ENCODE results near the gene GPR3.

Gene GPR3

GRCh38 chr1:27355683-27356082 is 36.7 kb upstream of the GPR3 start:
- CTCF ChIA-PET: interaction anchor here (0.8 to 10.3 kb wide), 11 partner anchors 12 to 56 kb away, joined by 3 to 102 read pairs (median 4); partner anchors contain the start of genes GPR3, MAP3K6 and SYTL1

GRCh38 chr1:27356277-27356618 is 36.2 kb upstream of the GPR3 start:
- Histone ChIP-seq H3K9me3 (ENCODE audit: control extremely low read depth in 1 of 5, control insufficient read depth in 4 of 5, insufficient read depth in 2 of 5, low read depth in 1 of 5, low read length in 4 of 5) (no peaks in the 10 kb centered on the region), H3K27me3 (replicated peaks in 2 of 5; ENCODE audit: control insufficient read depth in 4 of 5, insufficient read depth in 5 of 5, low read length in 4 of 5) (no peaks in the 10 kb centered on the region), H3K4me1 (ENCODE audit: control extremely low read depth in 1 of 4, control insufficient read depth in 4 of 4, insufficient read depth in 4 of 4, low read length in 3 of 4) (peaks cover 0 to 33% (median 19%) of the 10 kb centered on the region in 4 experiments), H3K4me3 (ENCODE audit: control insufficient read depth in 1 of 7, extremely low read depth in 1 of 7, insufficient read depth in 4 of 7, low read depth in 2 of 7, low read length in 6 of 7) (peak overlapping the region in 1 of 7 experiments; percentile 73), H3K27ac (ENCODE audit: insufficient read depth in 1 of 2, low read depth in 1 of 2, low read length in 2 of 2, poor library complexity in 1 of 2, severe bottlenecking in 2 of 2) (no peak overlapping the region), H3K36me3 (ENCODE audit: control insufficient read depth in 4 of 4, insufficient read depth in 4 of 4, low read length in 3 of 4) (peaks cover 0 to 30% (median 8%) of the 10 kb centered on the region in 4 experiments)
- ChIA-PET POLR2A (interaction anchor here (0.6 to 1.4 kb wide), 2 partner anchors 9 to 40 kb away, joined by 3 to 5 read pairs; no protein-coding TSS in a partner anchor), CTCF (interaction anchor here (0.8 to 10.3 kb wide), 11 partner anchors 12 to 57 kb away, joined by 3 to 102 read pairs (median 6); partner anchors contain the start of genes GPR3, MAP3K6 and SYTL1)
- 96% methylated on average over 13 of the region's 13 CpGs for WGBS (ENCODE audit: insufficient coverage)
- peak in 2 of 3 donors; percentile 38 to 61 for DNase-seq

More at GRCh38 chr1:27355683-27356082, 36.7 kb upstream of the GPR3 start:
- Histone ChIP-seq H3K4me3 (ENCODE audit: control insufficient read depth in 1 of 7, extremely low read depth in 1 of 7, insufficient read depth in 4 of 7, low read depth in 2 of 7, low read length in 6 of 7) (no peak overlapping the region), H3K4me1 (ENCODE audit: control extremely low read depth in 1 of 4, control insufficient read depth in 4 of 4, insufficient read depth in 4 of 4, low read length in 3 of 4) (peaks cover 0 to 30% (median 18%) of the 10 kb centered on the region in 4 experiments), H3K36me3 (ENCODE audit: control insufficient read depth in 4 of 4, insufficient read depth in 4 of 4, low read length in 3 of 4) (peaks cover 0 to 36% (median 11%) of the 10 kb centered on the region in 4 experiments), H3K27me3 (replicated peaks in 2 of 5; ENCODE audit: control insufficient read depth in 4 of 5, insufficient read depth in 5 of 5, low read length in 4 of 5) (no peaks in the 10 kb centered on the region), H3K9me3 (ENCODE audit: control extremely low read depth in 1 of 5, control insufficient read depth in 4 of 5, insufficient read depth in 2 of 5, low read depth in 1 of 5, low read length in 4 of 5) (no peaks in the 10 kb centered on the region), H3K27ac (ENCODE audit: insufficient read depth in 1 of 2, low read depth in 1 of 2, low read length in 2 of 2, poor library complexity in 1 of 2, severe bottlenecking in 2 of 2) (no peak overlapping the region)
- no peak for DNase-seq
- POLR2A ChIA-PET: interaction anchor here (1.4 kb wide), 1 partner anchor 10 kb away, joined by 5 read pairs; no protein-coding TSS in a partner anchor
- WGBS (ENCODE audit: insufficient coverage): 96% methylated on average over 4 of the region's 5 CpGs

- Histone ChIP-seq H3K9me3 (ENCODE audit: control extremely low read depth in 1 of 5, control insufficient read depth in 4 of 5, insufficient read depth in 2 of 5, low read depth in 1 of 5, low read length in 4 of 5) (no peaks in the 10 kb centered on the region), H3K4me3 (ENCODE audit: control insufficient read depth in 1 of 7, extremely low read depth in 1 of 7, insufficient read depth in 4 of 7, low read depth in 2 of 7, low read length in 6 of 7) (peak overlapping the region in 3 of 7 experiments; percentile 19 to 73 (median 57)), H3K27me3 (replicated peaks in 2 of 5; ENCODE audit: control insufficient read depth in 4 of 5, insufficient read depth in 5 of 5, low read length in 4 of 5) (no peaks in the 10 kb centered on the region), H3K27ac (ENCODE audit: insufficient read depth in 1 of 2, low read depth in 1 of 2, low read length in 2 of 2, poor library complexity in 1 of 2, severe bottlenecking in 2 of 2) (no peak overlapping the region), H3K4me1 (ENCODE audit: control extremely low read depth in 1 of 4, control insufficient read depth in 4 of 4, insufficient read depth in 4 of 4, low read length in 3 of 4) (peaks cover 0 to 33% (median 19%) of the 10 kb centered on the region in 4 experiments), H3K36me3 (ENCODE audit: control insufficient read depth in 4 of 4, insufficient read depth in 4 of 4, low read length in 3 of 4) (peaks cover 0 to 25% (median 7%) of the 10 kb centered on the region in 4 experiments)
- WGBS (ENCODE audit: insufficient coverage): 87% methylated on average over 36 of the region's 37 CpGs
- POLR2A ChIA-PET: interaction anchor here (0.6 to 1.4 kb wide), 7 partner anchors 9 to 304 kb away, joined by 3 to 5 read pairs (median 3); partner anchors contain the start of gene SYTL1
- CTCF ChIA-PET: interaction anchor here (0.5 to 10.3 kb wide), 23 partner anchors 8 to 1024 kb away, joined by 3 to 102 read pairs (median 6); partner anchors contain the start of genes GPR3, MAP3K6 and SYTL1
- DNase-seq: peak in 2 of 3 donors; percentile 15 to 22
Observed at GRCh38 chr1:27356619-27357280, 35.7 kb upstream of the GPR3 start.

- no peaks in the 10 kb centered on the region for H3K9me3 ChIP-seq (ENCODE audit: control extremely low read depth in 1 of 5, control insufficient read depth in 4 of 5, insufficient read depth in 2 of 5, low read depth in 1 of 5, low read length in 4 of 5)
- peaks cover 0 to 33% (median 19%) of the 10 kb centered on the region in 4 experiments for H3K4me1 ChIP-seq (ENCODE audit: control extremely low read depth in 1 of 4, control insufficient read depth in 4 of 4, insufficient read depth in 4 of 4, low read length in 3 of 4)
- POLR2A ChIA-PET: interaction anchor here (0.6 to 1.4 kb wide), 8 partner anchors 8 to 640 kb away, joined by 3 to 5 read pairs (median 3); partner anchors contain the start of gene SYTL1
- CTCF ChIA-PET: interaction anchor here (0.5 to 10.3 kb wide), 22 partner anchors 9 to 1024 kb away, joined by 3 to 102 read pairs (median 5); partner anchors contain the start of genes MAP3K6 and SYTL1
- 17% methylated on average over 33 of the region's 40 CpGs for WGBS (ENCODE audit: insufficient coverage)
- peak; percentile 75 to 85 (median 84) for DNase-seq
- H3K27ac ChIP-seq (ENCODE audit: insufficient read depth in 1 of 2, low read depth in 1 of 2, low read length in 2 of 2, poor library complexity in 1 of 2, severe bottlenecking in 2 of 2): no peak overlapping the region
- H3K27me3 ChIP-seq (replicated peaks in 2 of 5; ENCODE audit: control insufficient read depth in 4 of 5, insufficient read depth in 5 of 5, low read length in 4 of 5): no peaks in the 10 kb centered on the region
- H3K4me3 ChIP-seq (ENCODE audit: control insufficient read depth in 1 of 7, extremely low read depth in 1 of 7, insufficient read depth in 4 of 7, low read depth in 2 of 7, low read length in 6 of 7): peak overlapping the region in 4 of 7 experiments; percentile 19 to 73 (median 55)
- peaks cover 0 to 28% (median 7%) of the 10 kb centered on the region in 4 experiments for H3K36me3 ChIP-seq (ENCODE audit: control insufficient read depth in 4 of 4, insufficient read depth in 4 of 4, low read length in 3 of 4)
Observed at GRCh38 chr1:27357281-27358037, 35.0 kb upstream of the GPR3 start.

- no peaks in the 10 kb centered on the region for H3K9me3 ChIP-seq (ENCODE audit: control extremely low read depth in 1 of 5, control insufficient read depth in 4 of 5, insufficient read depth in 2 of 5, low read depth in 1 of 5, low read length in 4 of 5)
- H3K4me3 ChIP-seq (ENCODE audit: control insufficient read depth in 1 of 7, extremely low read depth in 1 of 7, insufficient read depth in 4 of 7, low read depth in 2 of 7, low read length in 6 of 7): no peak overlapping the region
- no peaks in the 10 kb centered on the region for H3K27me3 ChIP-seq (replicated peaks in 2 of 5; ENCODE audit: control insufficient read depth in 4 of 5, insufficient read depth in 5 of 5, low read length in 4 of 5)
- WGBS (ENCODE audit: insufficient coverage): 96% methylated on average over 15 of the region's 21 CpGs
- H3K4me1 ChIP-seq (ENCODE audit: control extremely low read depth in 1 of 4, control insufficient read depth in 4 of 4, insufficient read depth in 4 of 4, low read length in 3 of 4): peaks cover 0 to 33% (median 19%) of the 10 kb centered on the region in 4 experiments
- DNase-seq: no peak
- ChIA-PET POLR2A (interaction anchor here (0.6 to 1.4 kb wide), 6 partner anchors 11 to 641 kb away, joined by 3 to 5 read pairs (median 3); no protein-coding TSS in a partner anchor), CTCF (interaction anchor here (0.7 to 10.3 kb wide), 18 partner anchors 9 to 250 kb away, joined by 3 to 102 read pairs (median 10); partner anchors contain the start of genes MAP3K6 and SYTL1)
- no peak overlapping the region for H3K27ac ChIP-seq (ENCODE audit: insufficient read depth in 1 of 2, low read depth in 1 of 2, low read length in 2 of 2, poor library complexity in 1 of 2, severe bottlenecking in 2 of 2)
- H3K36me3 ChIP-seq (ENCODE audit: control insufficient read depth in 4 of 4, insufficient read depth in 4 of 4, low read length in 3 of 4): peaks cover 0 to 32% (median 6%) of the 10 kb centered on the region in 4 experiments
Observed at GRCh38 chr1:27358038-27358927, 34.1 kb upstream of the GPR3 start.

- 94% methylated on average over 5 of the region's 5 CpGs for WGBS (ENCODE audit: insufficient coverage)
- Histone ChIP-seq H3K4me1 (ENCODE audit: control extremely low read depth in 1 of 4, control insufficient read depth in 4 of 4, insufficient read depth in 4 of 4, low read length in 3 of 4) (peaks cover 0 to 33% (median 19%) of the 10 kb centered on the region in 4 experiments), H3K36me3 (ENCODE audit: control insufficient read depth in 4 of 4, insufficient read depth in 4 of 4, low read length in 3 of 4) (peaks cover 0 to 29% (median 3%) of the 10 kb centered on the region in 4 experiments), H3K4me3 (ENCODE audit: control insufficient read depth in 1 of 7, extremely low read depth in 1 of 7, insufficient read depth in 4 of 7, low read depth in 2 of 7, low read length in 6 of 7) (no peak overlapping the region), H3K27ac (ENCODE audit: insufficient read depth in 1 of 2, low read depth in 1 of 2, low read length in 2 of 2, poor library complexity in 1 of 2, severe bottlenecking in 2 of 2) (no peak overlapping the region), H3K27me3 (replicated peaks in 2 of 5; ENCODE audit: control insufficient read depth in 4 of 5, insufficient read depth in 5 of 5, low read length in 4 of 5) (no peaks in the 10 kb centered on the region), H3K9me3 (ENCODE audit: control extremely low read depth in 1 of 5, control insufficient read depth in 4 of 5, insufficient read depth in 2 of 5, low read depth in 1 of 5, low read length in 4 of 5) (no peaks in the 10 kb centered on the region)
- ChIA-PET CTCF (interaction anchor here (1.0 to 10.3 kb wide), 13 partner anchors 9 to 63 kb away, joined by 3 to 102 read pairs (median 16); partner anchors contain the start of genes MAP3K6 and SYTL1), POLR2A (no interaction called here)
- DNase-seq: no peak
Observed at GRCh38 chr1:27358928-27359313, 33.5 kb upstream of the GPR3 start.
